ENCODE data around the gene ACE. TPM values are rescaled to one million over a fixed set of nuclear protein-coding genes. Genes with fewer than 3 reads are reported as not detected.
A peak's percentile ranks its signal among the peaks of the same experiment; 100 is the strongest.

Gene ACE
- total RNA-seq (10 to 100 TPM; 56.7 TPM), polyA plus RNA-seq (1 to 10 TPM; 1.8 to 7.5 TPM)

DNA sequence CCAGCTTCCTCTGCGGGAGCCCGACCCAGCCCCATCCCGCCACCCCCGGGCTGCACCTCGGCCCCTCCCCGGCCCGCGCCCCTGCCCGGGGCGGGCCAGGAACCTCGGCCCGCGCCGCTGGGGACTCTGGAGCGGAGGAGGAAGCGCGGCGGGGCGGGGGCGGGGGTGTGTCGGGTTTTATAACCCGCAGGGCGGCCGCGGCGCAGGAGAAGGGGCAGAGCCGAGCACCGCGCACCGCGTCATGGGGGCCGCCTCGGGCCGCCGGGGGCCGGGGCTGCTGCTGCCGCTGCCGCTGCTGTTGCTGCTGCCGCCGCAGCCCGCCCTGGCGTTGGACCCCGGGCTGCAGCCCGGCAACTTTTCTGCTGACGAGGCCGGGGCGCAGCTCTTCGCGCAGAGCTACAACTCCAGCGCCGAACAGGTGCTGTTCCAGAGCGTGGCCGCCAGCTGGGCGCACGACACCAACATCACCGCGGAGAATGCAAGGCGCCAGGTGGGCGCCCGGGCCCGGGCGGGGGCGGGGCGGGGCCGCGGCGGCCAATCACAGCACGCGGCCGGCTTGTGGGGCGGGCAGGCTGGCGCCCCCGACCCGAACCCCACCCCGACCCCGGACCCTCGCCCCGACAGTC is at the start of gene ACE:
Gene ACE (plus strand): TSS at position 208 of the 626 bp plus-strand sequence. CDS start 34 bp downstream, at position 242.
- Mint-ChIP-seq H3K27ac (peak within 1 kb of the TSS in 3 of 7 donors; percentile 64 to 66 (median 66)), H3K4me3 (peak within 1 kb of the TSS; percentile 78 to 90 (median 84)), H3K4me1 (peaks cover 8 to 34% (median 16%) of the 10 kb centered on the region in 4 donors), H3K36me3 (peaks cover 0 to 6% of the 10 kb centered on the region in 2 donors), H3K9me3 (no peaks in the 10 kb centered on the region), H3K27me3 (no peaks in the 10 kb centered on the region)
- DNase-seq = peak; percentile 47 to 58 (median 55)
- Histone ChIP-seq H3K4me3 (ENCODE audit: low read length in 2 of 2) (peak within 1 kb of the TSS; percentile 29 to 43), H3K9me3 (ENCODE audit: control insufficient read depth in 1 of 2, low read length in 2 of 2) (no peaks in the 10 kb centered on the region), H3K27me3 (ENCODE audit: insufficient read depth, low read length) (peaks cover 8% of the 10 kb centered on the region), H3K4me1 (ENCODE audit: insufficient read depth, low read length) (peaks cover 27% of the 10 kb centered on the region), H3K27ac (ENCODE audit: low read depth, low read length) (no peak within 1 kb of the TSS), H3K36me3 (ENCODE audit: insufficient read depth, low read length) (no peaks in the 10 kb centered on the region)
- CTCF ChIA-PET (ENCODE audit: partially characterized antibody) = interaction anchor here (0.6 to 8.8 kb wide), 10 partner anchors 23 to 371 kb away, joined by 3 to 339 read pairs (median 5); partner anchors contain the start of gene CYB561
- POLR2A ChIA-PET (ENCODE audit: partially characterized antibody) = interaction anchor here (1.1 to 6.7 kb wide), 12 partner anchors 24 to 218 kb away, joined by 3 to 125 read pairs (median 10); partner anchors contain the start of genes CYB561, DCAF7 and TACO1
- intact Hi-C loops (cut with micrococcal nuclease) = loop anchor here (2.0 kb wide), 1 partner anchor 30 kb away; the partner anchor contains the start of gene CYB561

DNA sequence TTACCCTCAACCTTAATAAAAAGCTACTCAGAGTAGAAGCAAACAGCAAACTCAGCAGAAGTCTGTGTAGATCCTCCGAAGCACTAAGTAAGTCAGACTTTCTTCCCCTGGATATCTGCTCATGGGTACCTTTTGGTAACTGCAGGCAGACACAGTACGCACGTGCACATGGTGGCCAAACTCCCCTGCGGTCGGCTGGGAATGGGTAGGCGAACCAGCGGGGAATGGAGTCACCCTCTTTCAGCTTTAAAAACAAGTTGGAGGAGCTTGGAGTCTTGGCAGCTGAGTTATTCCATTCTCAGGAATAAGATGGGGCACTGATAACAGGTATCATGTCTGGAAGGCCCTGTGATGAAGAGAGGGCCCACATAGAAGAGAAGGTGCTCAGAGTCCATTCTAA is 47.1 kb upstream of the ACE start:
- no peaks in the 10 kb centered on the region for H3K9me3 ChIP-seq (ENCODE audit: control insufficient read depth in 1 of 2, low read length in 2 of 2)
- Mint-ChIP-seq H3K27ac (peak overlapping the region in 6 of 7 donors; percentile 12 to 84 (median 58)), H3K4me1 (peaks cover 31 to 68% (median 52%) of the 10 kb centered on the region in 4 donors), H3K4me3 (no peak overlapping the region), H3K27me3 (no peaks in the 10 kb centered on the region), H3K9me3 (no peaks in the 10 kb centered on the region), H3K36me3 (peaks cover 15 to 20% of the 10 kb centered on the region in 2 donors)
- H3K27me3 ChIP-seq (ENCODE audit: insufficient read depth, low read length) = no peaks in the 10 kb centered on the region
- peaks cover 5% of the 10 kb centered on the region for H3K36me3 ChIP-seq (ENCODE audit: insufficient read depth, low read length)
- intact Hi-C loops (cut with micrococcal nuclease) = loop anchor here (10.0 kb wide), 1 partner anchor 265 kb away; no protein-coding TSS in a partner anchor
- no peak overlapping the region for H3K27ac ChIP-seq (ENCODE audit: low read depth, low read length)
- H3K4me3 ChIP-seq (ENCODE audit: low read length in 2 of 2) = no peak overlapping the region
- DNase-seq = no peak
- CTCF ChIA-PET (ENCODE audit: partially characterized antibody) = interaction anchor here (1.4 to 11.4 kb wide), 6 partner anchors 7 to 180 kb away, joined by 3 to 339 read pairs (median 98); partner anchors contain the start of genes ACE and CYB561
- POLR2A ChIA-PET (ENCODE audit: partially characterized antibody) = interaction anchor here (1.3 to 7.3 kb wide), 6 partner anchors 9 to 272 kb away, joined by 3 to 125 read pairs (median 58); partner anchors contain the start of genes ACE and CYB561
- H3K4me1 ChIP-seq (ENCODE audit: insufficient read depth, low read length) = peaks cover 59% of the 10 kb centered on the region

DNA sequence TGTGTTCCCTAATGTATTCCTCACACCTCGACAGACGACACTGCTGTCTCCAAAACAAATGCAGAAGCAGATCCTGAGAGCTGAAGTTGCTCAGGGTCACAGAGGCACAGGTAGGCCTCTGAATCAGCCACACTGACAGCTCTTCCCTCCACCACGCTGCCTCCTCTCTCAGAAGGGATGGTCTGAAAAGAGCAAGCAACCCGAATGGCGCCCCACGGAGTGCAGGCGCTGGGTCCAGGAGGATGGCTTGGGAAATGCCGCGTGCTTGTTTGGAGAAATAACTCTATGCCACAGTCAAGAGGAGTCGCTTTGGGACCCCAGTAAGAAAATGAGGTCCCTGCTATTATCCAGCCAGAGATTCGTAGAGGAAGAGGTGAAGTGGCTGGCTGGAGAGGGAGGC is 46.6 kb upstream of the ACE start:
- no peak for DNase-seq
- H3K36me3 Mint-ChIP-seq = peaks cover 19 to 23% of the 10 kb centered on the region in 2 donors
- Histone ChIP-seq H3K4me1 (ENCODE audit: insufficient read depth, low read length) (peaks cover 64% of the 10 kb centered on the region), H3K27ac (ENCODE audit: low read depth, low read length) (no peak overlapping the region), H3K27me3 (ENCODE audit: insufficient read depth, low read length) (no peaks in the 10 kb centered on the region), H3K4me3 (ENCODE audit: low read length in 2 of 2) (no peak overlapping the region), H3K9me3 (ENCODE audit: control insufficient read depth in 1 of 2, low read length in 2 of 2) (no peaks in the 10 kb centered on the region), H3K36me3 (ENCODE audit: insufficient read depth, low read length) (peaks cover 6% of the 10 kb centered on the region)
- no peaks in the 10 kb centered on the region for H3K27me3 Mint-ChIP-seq
- intact Hi-C loops (cut with micrococcal nuclease) = no loop called here
- ChIA-PET POLR2A (ENCODE audit: partially characterized antibody) (interaction anchor here (1.1 to 7.3 kb wide), 6 partner anchors 9 to 266 kb away, joined by 3 to 125 read pairs (median 58); partner anchors contain the start of genes ACE, CYB561 and MAP3K3), CTCF (ENCODE audit: partially characterized antibody) (interaction anchor here (7.6 to 11.4 kb wide), 4 partner anchors 7 to 179 kb away, joined by 97 to 339 read pairs (median 176); partner anchors contain the start of genes ACE and CYB561)
- no peak overlapping the region for H3K4me3 Mint-ChIP-seq
- H3K9me3 Mint-ChIP-seq = no peaks in the 10 kb centered on the region
- peaks cover 34 to 72% (median 56%) of the 10 kb centered on the region in 4 donors for H3K4me1 Mint-ChIP-seq
- H3K27ac Mint-ChIP-seq = peak overlapping the region in 5 of 7 donors; percentile 19 to 84 (median 57)

DNA sequence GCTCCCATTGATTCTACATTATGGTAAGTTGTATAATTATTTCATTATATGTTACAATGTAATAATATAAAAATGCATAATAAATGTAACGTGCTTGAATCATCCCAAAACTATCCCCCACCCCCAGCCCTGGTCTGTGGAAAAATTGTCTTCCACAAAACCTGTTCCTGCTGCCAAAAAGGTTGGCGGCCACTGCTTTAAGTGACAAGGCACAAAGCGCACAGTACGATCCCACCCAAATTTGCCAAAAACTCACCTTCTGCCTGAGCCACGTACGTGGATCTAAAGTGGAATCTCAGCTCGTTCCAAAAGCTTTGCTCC is 45.3 kb upstream of the ACE start:
- H3K27ac ChIP-seq (ENCODE audit: low read depth, low read length) = no peak overlapping the region
- Mint-ChIP-seq H3K36me3 (peaks cover 19 to 32% of the 10 kb centered on the region in 2 donors), H3K27ac (peak overlapping the region in 3 of 7 donors; percentile 51 to 89 (median 64)), H3K4me1 (peaks cover 29 to 72% (median 48%) of the 10 kb centered on the region in 4 donors), H3K27me3 (no peaks in the 10 kb centered on the region), H3K9me3 (no peaks in the 10 kb centered on the region), H3K4me3 (no peak overlapping the region)
- ChIA-PET CTCF (ENCODE audit: partially characterized antibody) (interaction anchor here (7.6 to 11.4 kb wide), 4 partner anchors 5 to 178 kb away, joined by 97 to 339 read pairs (median 176); partner anchors contain the start of genes ACE and CYB561), POLR2A (ENCODE audit: partially characterized antibody) (interaction anchor here (0.8 to 7.3 kb wide), 7 partner anchors 7 to 263 kb away, joined by 3 to 82 read pairs (median 3); partner anchors contain the start of genes ACE, CYB561 and MAP3K3)
- no peak overlapping the region for H3K4me3 ChIP-seq (ENCODE audit: low read length in 2 of 2)
- DNase-seq = no peak
- peaks cover 57% of the 10 kb centered on the region for H3K4me1 ChIP-seq (ENCODE audit: insufficient read depth, low read length)
- intact Hi-C loops (cut with micrococcal nuclease) = no loop called here
- peaks cover 12% of the 10 kb centered on the region for H3K36me3 ChIP-seq (ENCODE audit: insufficient read depth, low read length)
- no peaks in the 10 kb centered on the region for H3K9me3 ChIP-seq (ENCODE audit: control insufficient read depth in 1 of 2, low read length in 2 of 2)
- no peaks in the 10 kb centered on the region for H3K27me3 ChIP-seq (ENCODE audit: insufficient read depth, low read length)

DNA sequence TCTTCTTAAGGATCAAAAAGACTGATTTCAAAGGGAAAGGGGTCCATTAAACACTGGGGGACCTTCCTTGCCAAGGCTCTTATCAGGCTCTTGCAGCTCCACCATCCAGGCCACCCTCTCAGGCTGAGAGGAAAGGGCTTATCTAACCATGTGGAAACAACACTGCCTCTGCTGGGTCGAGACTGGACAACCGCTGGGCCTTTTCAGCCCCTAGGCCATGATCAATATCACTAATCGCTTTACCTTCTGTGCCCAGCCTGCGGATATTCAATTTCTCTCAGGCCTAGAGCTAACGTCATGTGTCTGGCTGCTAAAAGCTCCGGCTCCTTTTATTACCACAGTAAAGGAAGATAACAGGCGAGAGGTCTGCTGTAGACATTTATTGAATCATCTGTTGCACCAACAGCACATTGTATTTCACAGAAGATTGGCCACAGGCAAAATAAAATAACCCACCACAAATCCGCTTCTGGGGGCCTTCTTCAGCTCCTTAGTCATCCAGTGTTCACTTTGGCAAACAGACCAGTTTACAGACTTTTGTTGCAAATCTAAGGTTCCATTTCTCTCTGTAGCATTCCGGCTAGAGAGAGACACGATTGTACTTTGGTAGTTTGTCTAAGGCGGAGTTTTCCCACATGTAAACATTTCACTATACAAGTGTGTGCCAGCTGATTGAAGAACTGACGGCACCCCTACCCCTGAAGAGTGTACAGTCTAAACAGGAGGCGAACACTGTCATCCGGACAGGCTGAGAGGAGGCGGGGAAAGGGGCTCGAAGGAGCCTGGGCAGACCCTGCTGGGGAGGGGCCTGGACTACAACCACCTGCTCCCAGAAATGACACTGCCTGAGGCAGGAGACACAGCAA is 44.7 kb upstream of the ACE start:
- no peak overlapping the region for H3K4me3 Mint-ChIP-seq
- intact Hi-C loops (cut with micrococcal nuclease) = no loop called here
- no peaks in the 10 kb centered on the region for H3K27me3 Mint-ChIP-seq

DNA sequence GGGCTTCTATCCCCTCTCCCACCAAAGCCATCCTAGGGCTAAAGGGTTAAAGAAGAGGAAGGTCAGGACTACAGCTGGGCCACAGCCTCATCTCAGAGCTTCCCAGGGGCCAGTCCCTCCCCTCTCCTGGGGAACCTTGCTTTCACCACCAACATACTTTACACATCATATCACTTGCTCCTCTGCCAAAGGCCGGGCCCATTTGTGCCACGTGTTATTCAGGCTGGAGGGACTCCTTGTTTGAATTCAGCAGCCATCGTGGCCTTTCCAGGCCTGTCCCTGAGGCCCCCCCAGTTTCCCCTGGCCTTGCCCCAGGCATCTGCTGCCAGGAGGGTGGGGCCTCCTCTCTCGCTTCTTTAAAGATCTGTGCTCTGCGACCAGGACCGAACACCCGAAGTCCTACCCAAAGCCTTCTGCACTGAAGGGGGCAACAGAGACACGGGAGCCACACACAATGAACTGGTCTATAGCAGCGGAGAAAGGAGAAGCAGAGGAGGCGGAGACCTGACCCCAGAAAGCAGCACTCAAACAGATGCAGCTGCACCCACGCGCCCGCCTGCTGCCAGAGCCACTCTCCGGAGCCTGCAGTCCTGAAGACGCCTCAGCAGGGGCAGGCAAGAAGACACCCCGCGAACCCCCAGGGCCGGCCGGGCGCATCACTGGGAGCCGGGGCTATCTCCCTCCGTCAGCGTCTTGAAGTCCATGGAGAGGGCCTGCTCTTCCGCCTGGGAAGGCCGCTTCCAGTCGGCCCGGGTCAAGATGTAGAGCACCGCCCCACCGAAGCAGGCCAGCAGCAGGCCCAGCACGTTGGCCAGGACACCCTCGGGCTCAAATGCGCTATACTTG is 42.9 kb upstream of the ACE start:
- H3K4me1 Mint-ChIP-seq = peaks cover 10 to 70% (median 34%) of the 10 kb centered on the region in 4 donors
- no peaks in the 10 kb centered on the region for H3K27me3 Mint-ChIP-seq
- H3K36me3 Mint-ChIP-seq = peaks cover 19 to 38% of the 10 kb centered on the region in 2 donors
- ChIA-PET CTCF (ENCODE audit: partially characterized antibody) (interaction anchor here (0.7 to 7.7 kb wide), 11 partner anchors 7 to 274 kb away, joined by 3 to 97 read pairs (median 5); partner anchors contain the start of genes ACE, CYB561 and TACO1), POLR2A (ENCODE audit: partially characterized antibody) (interaction anchor here (1.4 to 6.6 kb wide), 7 partner anchors 7 to 263 kb away, joined by 3 to 63 read pairs (median 15); partner anchors contain the start of genes ACE, CYB561 and DCAF7)
- H3K9me3 Mint-ChIP-seq = no peaks in the 10 kb centered on the region
- no peak for DNase-seq
- H3K27ac ChIP-seq (ENCODE audit: low read depth, low read length) = peak overlapping the region; percentile 21
- peaks cover 12% of the 10 kb centered on the region for H3K36me3 ChIP-seq (ENCODE audit: insufficient read depth, low read length)
- H3K4me3 ChIP-seq (ENCODE audit: low read length in 2 of 2) = no peak overlapping the region
- intact Hi-C loops (cut with micrococcal nuclease) = no loop called here
- H3K27ac Mint-ChIP-seq = peak overlapping the region in 6 of 7 donors; percentile 44 to 97 (median 64)
- H3K4me1 ChIP-seq (ENCODE audit: insufficient read depth, low read length) = peaks cover 54% of the 10 kb centered on the region
- no peaks in the 10 kb centered on the region for H3K27me3 ChIP-seq (ENCODE audit: insufficient read depth, low read length)
- no peaks in the 10 kb centered on the region for H3K9me3 ChIP-seq (ENCODE audit: control insufficient read depth in 1 of 2, low read length in 2 of 2)
- H3K4me3 Mint-ChIP-seq = peak overlapping the region in 1 of 8 donors; percentile 48

More for the DNA sequence above, 44.7 kb upstream of the ACE start:
- Histone ChIP-seq H3K27me3 (ENCODE audit: insufficient read depth, low read length) (no peaks in the 10 kb centered on the region), H3K9me3 (ENCODE audit: control insufficient read depth in 1 of 2, low read length in 2 of 2) (no peaks in the 10 kb centered on the region), H3K4me3 (ENCODE audit: low read length in 2 of 2) (no peak overlapping the region), H3K27ac (ENCODE audit: low read depth, low read length) (no peak overlapping the region), H3K4me1 (ENCODE audit: insufficient read depth, low read length) (peaks cover 57% of the 10 kb centered on the region), H3K36me3 (ENCODE audit: insufficient read depth, low read length) (peaks cover 12% of the 10 kb centered on the region)
- Mint-ChIP-seq H3K4me1 (peaks cover 23 to 72% (median 45%) of the 10 kb centered on the region in 4 donors), H3K27ac (peak overlapping the region; percentile 3 to 91 (median 73)), H3K9me3 (no peaks in the 10 kb centered on the region), H3K36me3 (peaks cover 19 to 38% of the 10 kb centered on the region in 2 donors)
- ChIA-PET POLR2A (ENCODE audit: partially characterized antibody) (interaction anchor here (1.0 to 7.3 kb wide), 7 partner anchors 7 to 278 kb away, joined by 3 to 82 read pairs (median 4); partner anchors contain the start of genes ACE, CYB561 and MAP3K3), CTCF (ENCODE audit: partially characterized antibody) (interaction anchor here (7.6 to 11.4 kb wide), 3 partner anchors 13 to 177 kb away, joined by 98 to 339 read pairs (median 255); partner anchors contain the start of genes ACE and CYB561)
- no peak for DNase-seq
